ENCODE measurements around the gene LRIG3. TPM values are rescaled to one million over a fixed set of nuclear protein-coding genes. Genes with fewer than 3 reads are reported as not detected.
A peak's percentile ranks its signal among the peaks of the same experiment; 100 is the strongest.

The LRIG3 gene
- total and polyA plus RNA-seq, 2 of the 4 experiments (the other 2 are of a cell fraction): 26.4 to 71.2 TPM

DNA sequence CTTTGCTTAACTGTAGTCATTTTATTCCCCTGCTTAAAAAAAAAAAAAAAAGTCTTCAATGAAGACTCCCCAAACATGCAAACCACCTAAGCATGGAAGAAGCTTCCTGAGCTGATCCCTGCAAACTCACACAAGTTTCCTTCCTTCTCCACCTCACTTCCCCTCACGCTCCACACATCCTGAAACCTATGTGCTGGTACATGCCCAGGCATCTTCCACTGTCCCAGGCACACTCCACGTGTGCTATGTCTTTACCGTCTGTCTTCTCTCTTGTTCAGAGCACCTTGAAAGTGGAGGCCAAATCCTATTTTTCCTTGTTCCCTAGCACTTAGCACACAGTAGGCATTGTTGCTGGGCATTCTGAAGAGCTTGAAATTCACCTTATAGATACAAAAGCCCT is 13.4 kb downstream of the LRIG3 start:
- no peak overlapping the region for H3K4me2 ChIP-seq (ENCODE audit: low read depth, low read length)
- H2AFZ ChIP-seq (replicated peaks; ENCODE audit: low read length, poor library complexity): no peak overlapping the region
- peak overlapping the region; percentile 24; the same call in 1 of the 2 replicates for H2BK20ac ChIP-seq (ENCODE audit: low read depth, low read length)
- H4K5ac ChIP-seq (ENCODE audit: low read depth, low read length): peak overlapping the region; percentile 81; the same call in 1 of the 2 replicates
- no peak overlapping the region for H2BK5ac ChIP-seq (ENCODE audit: low read depth, low read length, poor library complexity, severe bottlenecking)
- H3K27ac ChIP-seq (ENCODE audit: insufficient read depth, low read length): peak overlapping the region; percentile 61; the same call in 1 of the 2 replicates
- in situ Hi-C loops (cut with MboI; ENCODE audit: low sequenced_read_pairs) (no loop called here), intact Hi-C loops (cut with micrococcal nuclease) (no loop called here), dilution Hi-C loops (cut with HindIII; ENCODE audit: low sequenced_read_pairs, unreplicated experiment) (no loop called here)
- H3K23ac ChIP-seq (ENCODE audit: low read depth, low read length): no peak overlapping the region; the same call in 1 of the 2 replicates
- H4K20me1 ChIP-seq (ENCODE audit: insufficient read depth, low read length): peaks cover 4% of the 10 kb centered on the region; the same call in 1 of the 2 replicates
- H4K91ac ChIP-seq (ENCODE audit: insufficient read depth, low read depth, low read length): peak overlapping the region; percentile 5; the same call in 1 of the 2 replicates
- peak overlapping the region; percentile 17 to 40; a peak in 2 of 4 replicates for H4K8ac ChIP-seq (ENCODE audit: low read depth in 2 of 2, low read length in 2 of 2)
- peak overlapping the region; percentile 26; the same call in 1 of the 3 replicates for H2BK15ac ChIP-seq (ENCODE audit: low read depth, low read length)
- peaks cover 41% of the 10 kb centered on the region for H3K36me3 ChIP-seq (ENCODE audit: control insufficient read depth, insufficient read depth, low read length)
- no peak overlapping the region; the same call in 1 of the 2 replicates for H3K14ac ChIP-seq (replicated peaks; ENCODE audit: low read depth, low read length)
- CTCF ChIA-PET: interaction anchor here (1.4 kb wide), 1 partner anchor 14 kb away, joined by 5 read pairs; no protein-coding TSS in a partner anchor
- H3K9me3 ChIP-seq (ENCODE audit: control insufficient read depth, insufficient read depth, low read length): 0 out of 2 replicates have a peak, but pooled peaks cover 4% of the 10 kb centered on the region
- H2AK9ac ChIP-seq (replicated peaks; ENCODE audit: low read depth, low read length, poor library complexity): no peak overlapping the region
- no peak for TF ChIP-seq MAFK (IDR thresholded peaks at IDR 0.05; ENCODE audit: low read depth, low read length)
- TF ChIP-seq RFX5 (IDR thresholded peaks at IDR 0.05; ENCODE audit: low read depth, low read length): no peak
- TF ChIP-seq, protein P1, sequence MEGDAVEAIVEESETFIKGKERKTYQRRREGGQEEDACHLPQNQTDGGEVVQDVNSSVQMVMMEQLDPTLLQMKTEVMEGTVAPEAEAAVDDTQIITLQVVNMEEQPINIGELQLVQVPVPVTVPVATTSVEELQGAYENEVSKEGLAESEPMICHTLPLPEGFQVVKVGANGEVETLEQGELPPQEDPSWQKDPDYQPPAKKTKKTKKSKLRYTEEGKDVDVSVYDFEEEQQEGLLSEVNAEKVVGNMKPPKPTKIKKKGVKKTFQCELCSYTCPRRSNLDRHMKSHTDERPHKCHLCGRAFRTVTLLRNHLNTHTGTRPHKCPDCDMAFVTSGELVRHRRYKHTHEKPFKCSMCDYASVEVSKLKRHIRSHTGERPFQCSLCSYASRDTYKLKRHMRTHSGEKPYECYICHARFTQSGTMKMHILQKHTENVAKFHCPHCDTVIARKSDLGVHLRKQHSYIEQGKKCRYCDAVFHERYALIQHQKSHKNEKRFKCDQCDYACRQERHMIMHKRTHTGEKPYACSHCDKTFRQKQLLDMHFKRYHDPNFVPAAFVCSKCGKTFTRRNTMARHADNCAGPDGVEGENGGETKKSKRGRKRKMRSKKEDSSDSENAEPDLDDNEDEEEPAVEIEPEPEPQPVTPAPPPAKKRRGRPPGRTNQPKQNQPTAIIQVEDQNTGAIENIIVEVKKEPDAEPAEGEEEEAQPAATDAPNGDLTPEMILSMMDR (conservative IDR thresholded peaks at IDR 0.05; ENCODE audit: low read depth, low read length): no peak
- TF ChIP-seq FOS (IDR thresholded peaks at IDR 0.05; ENCODE audit: low read depth, low read length): no peak
- TF ChIP-seq SMC3 (IDR thresholded peaks at IDR 0.05; ENCODE audit: low read depth, low read length): no peak
- TF ChIP-seq, protein P2, sequence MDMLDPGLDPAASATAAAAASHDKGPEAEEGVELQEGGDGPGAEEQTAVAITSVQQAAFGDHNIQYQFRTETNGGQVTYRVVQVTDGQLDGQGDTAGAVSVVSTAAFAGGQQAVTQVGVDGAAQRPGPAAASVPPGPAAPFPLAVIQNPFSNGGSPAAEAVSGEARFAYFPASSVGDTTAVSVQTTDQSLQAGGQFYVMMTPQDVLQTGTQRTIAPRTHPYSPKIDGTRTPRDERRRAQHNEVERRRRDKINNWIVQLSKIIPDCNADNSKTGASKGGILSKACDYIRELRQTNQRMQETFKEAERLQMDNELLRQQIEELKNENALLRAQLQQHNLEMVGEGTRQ (IDR thresholded peaks at IDR 0.05; ENCODE audit: low read depth, low read length): no peak
- no peak for TF ChIP-seq CEBPB (IDR thresholded peaks at IDR 0.05; ENCODE audit: low read depth, low read length)
- no peak for TF ChIP-seq MXI1 (IDR thresholded peaks at IDR 0.05; ENCODE audit: borderline replicate concordance, low read depth, low read length)
- no peak for TF ChIP-seq CHD1 (IDR thresholded peaks at IDR 0.05; ENCODE audit: low read depth, low read length)
- peak overlapping the region; percentile 59 for H3K4ac ChIP-seq (ENCODE audit: low read depth, low read length)
- peaks cover 41 to 48% of the 10 kb centered on the region in 2 experiments for H3K79me1 ChIP-seq (ENCODE audit: low read depth in 1 of 2, low read length in 2 of 2)
- no CpG with 5 or more reads among the region's 3 CpGs for WGBS, 2 experiments (ENCODE audit: extremely low coverage in 2 of 2, insufficient read length in 1 of 2)
- no peak overlapping the region for H3K4me3 ChIP-seq (ENCODE audit: insufficient read depth, low read depth, low read length)
- H2AK5ac ChIP-seq (ENCODE audit: low read depth, low read length): peak overlapping the region; percentile 75
- H3K56ac ChIP-seq (ENCODE audit: extremely low read depth, insufficient read depth, low read length): no peak overlapping the region
- peak overlapping the region; percentile 16; the same call in 1 of the 2 replicates for H2BK120ac ChIP-seq (ENCODE audit: low read depth, low read length)
- DNase-seq (no peak), ATAC-seq (ENCODE audit: low read depth) (no peak)
- no peak overlapping the region for H3K9ac ChIP-seq (ENCODE audit: low read depth, low read length)
- H3K18ac ChIP-seq (ENCODE audit: low read depth, low read length): peak overlapping the region; percentile 71
- peaks cover 7% of the 10 kb centered on the region; the same call in 1 of the 2 replicates for H3K4me1 ChIP-seq (ENCODE audit: control insufficient read depth, insufficient read depth, low read length)
- peaks cover 5% of the 10 kb centered on the region; the same call in 1 of the 2 replicates for H3K9me1 ChIP-seq (ENCODE audit: insufficient read depth, low read length)
- POLR2A ChIA-PET (ENCODE audit: unreplicated experiment): no interaction called here
- BruUV-seq (replicated peaks): no TSS peak
- H3K27me3 ChIP-seq (ENCODE audit: control insufficient read depth, insufficient read depth, low read length): no peaks in the 10 kb centered on the region
